HG03097 (cell line): ENCODE data around the gene SC5D.
A peak's percentile ranks its signal among the peaks of the same experiment; 100 is the strongest.

Experiments
- ATAC-seq: cut with Tn5 transposase; IDR thresholded peaks from one replicate; pipeline ENCODE4 v1.9.1; 2021; ENCODE audit not compliant: unreplicated experiment, low FRiP score

Gene SC5D

DNA sequence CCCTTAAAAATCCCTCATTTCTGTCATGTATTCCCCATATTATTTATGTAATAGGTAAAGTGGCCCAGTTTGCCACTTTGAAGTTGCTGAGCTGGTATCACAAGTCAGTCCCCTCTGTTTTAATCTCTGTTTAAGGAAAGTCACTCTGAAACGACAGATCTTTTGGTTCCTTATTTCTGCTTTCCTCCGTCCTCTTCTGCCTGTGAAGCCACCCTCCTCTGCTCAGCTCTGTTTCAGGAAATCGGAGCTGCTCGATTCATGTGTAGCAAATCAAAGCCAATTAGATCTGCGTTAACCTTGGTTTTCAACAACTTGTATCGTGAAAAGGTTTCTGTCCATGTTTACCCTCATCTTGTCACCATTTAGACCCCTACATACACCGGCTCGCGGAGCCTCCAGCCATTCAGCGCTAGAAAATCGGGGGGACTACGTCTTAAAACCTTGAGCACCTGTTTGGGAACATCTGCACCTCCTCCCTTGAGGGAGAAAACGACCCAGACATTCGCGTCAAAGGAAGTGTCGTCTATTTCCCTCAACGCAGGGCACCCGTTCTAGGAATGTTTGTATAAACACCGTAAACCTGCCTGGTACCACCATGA is 576 bp upstream of the SC5D start:
- ATAC-seq = peak; percentile 3

DNA sequence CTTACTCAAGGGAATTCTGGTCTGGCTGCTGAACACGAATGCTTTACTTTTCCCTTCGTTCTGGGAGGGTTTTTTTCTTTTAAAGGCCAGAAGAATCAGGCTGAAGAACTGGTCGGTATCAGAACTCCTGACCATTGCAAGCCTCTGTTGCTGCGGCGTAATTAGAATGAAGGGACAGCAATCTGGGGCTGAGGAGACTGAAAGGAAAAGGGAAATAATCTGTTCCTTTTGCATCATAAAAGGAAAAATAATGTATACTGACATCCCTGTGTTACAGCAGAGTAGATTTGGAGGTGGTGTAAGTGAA is 670 bp downstream of the SC5D start:
- no peak for ATAC-seq

DNA sequence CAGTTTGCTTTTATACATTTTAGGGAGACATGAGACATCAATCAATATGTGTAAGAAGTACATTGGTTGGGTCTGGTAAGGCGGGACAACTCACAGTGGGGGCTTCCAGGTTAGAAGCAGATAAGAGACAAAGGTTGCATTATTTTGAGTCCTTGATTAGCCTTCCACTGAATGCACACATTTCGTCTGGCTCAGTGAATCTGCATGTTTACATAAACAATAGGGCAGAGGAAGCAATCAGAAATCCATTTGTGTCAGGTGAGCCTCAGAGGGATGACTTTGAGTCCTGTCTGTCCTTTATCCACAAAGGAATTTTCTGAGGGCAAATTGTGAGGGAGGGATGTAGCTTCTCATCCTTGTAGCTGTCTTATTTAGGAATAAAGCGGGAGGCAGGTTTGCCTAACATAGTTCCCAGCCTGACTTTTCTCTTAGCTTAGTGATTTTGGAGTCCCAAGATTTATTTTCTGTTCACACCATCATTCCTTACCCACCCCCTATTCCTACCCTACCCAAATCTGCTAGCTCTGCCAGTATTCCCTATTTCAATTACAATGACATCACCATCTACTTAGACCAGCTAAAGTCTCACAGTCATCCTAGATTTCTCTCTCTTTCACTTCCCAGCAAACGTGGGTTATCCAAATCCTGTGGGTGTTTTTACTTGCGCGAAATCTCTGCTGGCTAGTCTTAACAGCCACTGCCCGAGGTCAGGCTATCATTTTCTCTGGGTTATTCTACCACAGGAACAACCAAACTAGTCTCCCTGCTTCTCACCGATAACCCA is 2.9 kb downstream of the SC5D start:
- no peak for ATAC-seq

DNA sequence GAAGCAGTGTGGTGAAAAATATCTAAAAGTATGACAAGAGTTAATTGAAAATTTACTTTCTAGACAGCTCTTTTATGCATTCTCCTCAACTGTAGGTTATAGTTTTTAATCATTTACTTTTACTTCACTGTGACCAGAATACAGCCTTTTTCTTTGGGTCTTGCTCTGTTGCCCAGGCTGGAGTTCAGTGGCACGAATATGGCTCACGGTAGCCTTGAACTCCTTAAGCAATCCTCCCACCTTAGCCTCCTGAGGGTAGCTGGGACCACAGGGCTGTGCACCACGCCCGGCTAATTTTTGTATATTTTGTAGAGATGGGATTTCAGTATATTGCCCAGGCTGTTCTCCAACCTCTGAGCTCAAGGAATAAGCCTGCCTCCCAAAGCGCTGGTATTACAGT is 5.3 kb downstream of the SC5D start:
- ATAC-seq = no peak

DNA sequence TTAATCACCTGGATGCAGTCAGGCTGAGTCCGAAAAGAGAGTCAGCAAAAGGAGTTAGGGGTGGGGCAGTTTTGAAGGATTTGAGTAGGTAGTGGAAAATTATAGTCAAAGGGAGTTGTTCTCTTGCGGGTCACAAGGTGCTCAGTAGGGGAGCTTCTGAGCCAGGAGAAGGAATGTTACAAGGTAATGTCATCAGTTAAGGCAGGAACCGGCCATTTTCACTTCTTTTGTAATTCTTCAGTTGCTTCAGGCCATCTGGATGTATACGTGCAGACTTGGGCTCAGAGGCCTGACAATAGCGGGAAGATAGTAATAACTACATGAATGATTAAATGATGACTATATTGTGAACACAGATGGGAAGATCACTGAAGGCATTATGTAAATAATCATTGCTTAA is 6.2 kb downstream of the SC5D start:
- ATAC-seq = no peak

DNA sequence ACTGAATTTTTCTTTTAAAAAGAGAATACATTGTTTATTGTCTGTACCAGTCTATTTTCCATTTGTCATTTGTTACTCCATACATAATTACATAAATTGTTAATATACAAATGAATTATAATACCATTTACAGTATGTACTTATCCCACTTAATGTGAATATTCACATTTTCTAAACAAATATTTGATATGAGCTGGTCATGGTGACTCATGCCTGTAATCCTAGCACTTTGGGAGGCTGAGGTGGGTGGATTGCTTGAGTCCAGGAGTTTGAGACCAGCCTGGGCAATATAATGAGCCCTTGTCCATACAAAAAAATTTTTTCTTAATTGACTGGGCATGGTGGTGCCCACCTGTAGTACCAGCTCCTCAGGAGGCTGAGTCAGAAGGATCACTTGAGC is 6.8 kb downstream of the SC5D start:
- no peak for ATAC-seq

DNA sequence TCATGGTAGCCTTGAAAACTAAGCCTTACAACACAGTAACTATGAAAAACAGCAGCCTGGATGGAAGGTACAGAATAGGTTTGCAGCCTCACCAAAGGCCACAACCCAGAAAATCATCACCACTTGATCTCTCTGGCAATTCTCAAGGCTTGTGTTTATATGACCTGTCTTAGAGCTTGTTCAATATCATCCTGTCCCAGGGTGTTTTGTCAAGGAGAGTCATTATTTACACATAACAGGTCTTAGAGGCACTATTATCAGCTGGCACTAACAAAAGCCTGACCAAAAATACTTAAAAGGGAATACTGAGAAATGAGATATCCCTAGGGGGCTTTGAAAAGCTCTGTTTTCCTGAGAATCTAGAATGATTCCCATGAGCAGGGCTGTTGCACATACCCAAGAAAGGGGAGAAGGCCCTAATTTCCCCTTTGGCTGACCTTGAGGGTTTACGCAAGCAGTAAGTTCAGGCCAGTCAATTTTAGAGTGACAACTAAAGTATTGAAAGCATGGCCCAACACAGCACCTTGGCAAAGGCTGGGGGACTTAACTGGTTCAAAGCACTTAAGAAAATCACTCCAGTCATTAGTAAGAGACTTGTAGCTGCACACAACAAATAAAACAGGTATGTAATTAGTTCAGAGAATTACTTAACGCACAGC is 7.9 kb downstream of the SC5D start:
- no peak for ATAC-seq

DNA sequence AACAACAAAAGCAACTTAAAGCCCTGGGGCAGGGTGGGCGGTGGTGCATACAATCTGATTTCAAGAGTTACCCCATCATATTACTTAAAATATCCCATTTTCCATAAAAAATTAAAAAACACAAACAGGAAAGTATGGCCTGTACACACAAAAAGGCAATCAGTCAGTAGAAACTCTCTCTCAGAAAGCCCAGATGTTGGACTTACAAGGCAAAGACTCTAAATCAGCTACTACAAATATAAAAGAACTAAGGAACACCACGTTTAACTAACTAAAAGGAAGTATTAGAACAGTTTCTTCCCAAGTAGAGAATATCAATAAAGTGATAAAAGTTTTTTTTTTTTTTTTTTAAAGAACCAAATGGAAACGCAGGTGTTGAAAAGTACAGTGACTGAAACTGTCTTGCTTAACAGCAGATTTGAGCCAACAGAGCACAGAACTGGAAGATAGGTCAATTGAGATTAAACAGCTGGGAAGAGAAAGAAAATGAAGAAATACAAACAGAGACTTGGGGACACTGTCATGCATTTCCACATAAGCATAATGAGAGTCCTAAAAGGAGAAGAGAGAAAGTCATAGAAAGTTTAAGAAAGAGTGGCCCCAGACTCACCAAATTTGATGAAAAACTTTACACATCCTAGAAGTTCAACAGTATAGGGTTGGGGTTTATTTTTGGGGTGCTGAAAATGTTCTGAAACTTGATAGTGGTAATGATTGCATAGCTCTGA is 8.6 kb downstream of the SC5D start:
- ATAC-seq = no peak

DNA sequence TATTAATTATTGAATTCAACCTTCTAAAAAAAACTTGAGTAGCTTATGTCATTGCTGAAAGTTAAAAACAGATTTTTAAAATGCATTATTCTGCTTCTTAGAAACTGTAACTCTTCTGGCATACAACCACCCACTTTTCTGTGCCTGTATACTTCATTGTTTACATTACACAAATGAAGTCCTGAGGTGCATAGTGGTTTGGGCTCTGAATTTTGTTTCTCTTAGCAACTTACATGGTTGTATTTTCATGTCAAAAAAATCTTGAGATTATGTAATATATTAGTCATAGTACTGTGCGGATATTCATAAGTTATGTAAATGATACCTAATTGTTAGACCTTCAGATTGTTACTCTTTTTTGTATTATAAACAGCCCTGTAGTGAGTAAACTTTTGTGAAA is 12.2 kb downstream of the SC5D start:
- ATAC-seq = no peak

DNA sequence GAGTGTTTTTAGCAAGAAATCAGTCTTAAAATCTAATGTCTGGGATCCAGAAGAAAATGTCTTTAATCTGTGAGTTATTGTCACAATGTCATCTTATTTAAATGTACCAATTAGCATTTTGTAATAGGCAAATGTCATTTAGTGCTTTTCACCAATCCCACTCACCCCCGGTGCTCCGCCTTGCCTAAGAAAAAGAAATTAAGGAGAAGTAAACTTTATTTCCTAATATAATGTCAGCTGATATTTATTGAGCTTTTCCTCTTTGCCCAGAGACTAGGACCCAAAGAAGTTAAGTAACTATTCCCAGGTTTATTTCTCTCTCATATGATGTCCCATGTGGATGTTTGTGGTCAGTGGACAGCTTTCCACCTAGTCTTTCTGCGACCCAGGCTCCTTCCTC is 16.2 kb downstream of the SC5D start:
- ATAC-seq = no peak

DNA sequence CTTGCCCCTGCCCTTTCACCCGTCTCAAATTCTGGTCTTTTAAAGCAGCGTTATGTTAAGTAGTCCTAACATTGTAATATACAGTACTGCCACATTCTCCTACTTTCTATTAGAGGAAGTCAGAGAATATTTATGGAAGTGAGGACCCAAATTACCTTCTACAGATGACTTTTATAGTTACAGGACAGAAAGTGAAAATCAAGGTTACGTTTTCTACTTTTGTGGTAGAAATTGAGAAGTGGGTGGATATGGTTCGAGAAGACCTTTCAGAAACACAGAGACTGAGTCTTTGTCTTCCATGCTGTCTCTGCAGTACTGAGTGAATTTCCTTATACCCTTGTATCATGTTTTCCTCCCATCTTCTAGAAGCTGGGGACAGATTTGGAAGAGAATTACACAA is 17.1 kb downstream of the SC5D start:
- ATAC-seq = peak; percentile 76

DNA sequence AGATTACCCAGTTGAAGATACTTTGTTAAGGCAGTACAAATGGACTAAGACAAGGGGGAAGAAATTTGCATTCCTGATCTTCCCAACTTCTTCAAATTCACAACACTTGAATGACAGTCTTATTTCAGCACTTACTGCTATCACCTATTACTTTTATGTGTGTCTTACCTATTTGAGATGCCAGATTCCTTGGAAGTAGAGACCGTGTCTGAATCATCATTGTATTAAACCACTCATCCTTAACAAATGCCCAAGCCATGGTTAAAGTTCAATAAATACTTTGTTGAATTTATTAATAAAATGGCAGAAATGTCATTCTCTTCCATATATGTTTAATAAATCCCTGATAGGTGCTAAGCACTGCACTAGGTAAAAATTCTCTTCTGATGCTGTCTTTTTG is 18.3 kb downstream of the SC5D start:
- no peak for ATAC-seq

DNA sequence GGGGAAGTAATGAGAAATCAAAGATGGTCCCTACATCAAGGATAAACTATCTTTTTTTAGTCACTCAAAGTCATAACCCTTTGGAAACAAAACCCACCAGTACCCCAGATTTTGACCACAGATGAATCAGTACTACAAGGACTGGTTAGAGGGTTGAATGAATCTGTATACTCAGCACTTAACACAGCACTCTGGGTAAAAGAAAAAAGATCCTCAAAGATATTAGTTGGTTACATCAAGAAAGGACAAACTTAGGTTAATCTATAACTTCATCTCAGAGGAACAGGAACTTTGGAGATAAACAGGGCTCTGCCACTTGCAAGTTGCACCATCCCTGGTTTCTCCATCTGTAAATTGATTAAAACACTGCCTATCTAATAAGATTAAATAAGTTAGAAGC is 18.8 kb downstream of the SC5D start:
- ATAC-seq = no peak

DNA sequence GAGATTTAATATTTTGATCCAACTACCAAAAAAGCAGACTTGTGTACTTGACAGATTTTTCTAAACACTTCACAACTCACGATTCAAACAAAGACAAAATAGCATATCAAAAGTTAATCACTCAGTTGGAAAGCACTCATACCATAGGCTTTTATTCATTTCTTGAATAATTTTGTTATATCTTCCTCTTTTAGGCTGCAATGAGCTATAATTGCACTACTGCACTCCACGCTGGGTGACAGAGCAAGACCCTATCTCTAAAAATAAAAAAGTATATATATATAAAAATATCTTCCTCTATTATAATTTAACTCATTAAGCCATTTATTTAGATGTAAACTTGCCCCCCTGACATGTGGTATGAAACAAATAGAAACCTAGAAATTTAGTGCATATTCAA is 19.9 kb downstream of the SC5D start:
- no peak for ATAC-seq

DNA sequence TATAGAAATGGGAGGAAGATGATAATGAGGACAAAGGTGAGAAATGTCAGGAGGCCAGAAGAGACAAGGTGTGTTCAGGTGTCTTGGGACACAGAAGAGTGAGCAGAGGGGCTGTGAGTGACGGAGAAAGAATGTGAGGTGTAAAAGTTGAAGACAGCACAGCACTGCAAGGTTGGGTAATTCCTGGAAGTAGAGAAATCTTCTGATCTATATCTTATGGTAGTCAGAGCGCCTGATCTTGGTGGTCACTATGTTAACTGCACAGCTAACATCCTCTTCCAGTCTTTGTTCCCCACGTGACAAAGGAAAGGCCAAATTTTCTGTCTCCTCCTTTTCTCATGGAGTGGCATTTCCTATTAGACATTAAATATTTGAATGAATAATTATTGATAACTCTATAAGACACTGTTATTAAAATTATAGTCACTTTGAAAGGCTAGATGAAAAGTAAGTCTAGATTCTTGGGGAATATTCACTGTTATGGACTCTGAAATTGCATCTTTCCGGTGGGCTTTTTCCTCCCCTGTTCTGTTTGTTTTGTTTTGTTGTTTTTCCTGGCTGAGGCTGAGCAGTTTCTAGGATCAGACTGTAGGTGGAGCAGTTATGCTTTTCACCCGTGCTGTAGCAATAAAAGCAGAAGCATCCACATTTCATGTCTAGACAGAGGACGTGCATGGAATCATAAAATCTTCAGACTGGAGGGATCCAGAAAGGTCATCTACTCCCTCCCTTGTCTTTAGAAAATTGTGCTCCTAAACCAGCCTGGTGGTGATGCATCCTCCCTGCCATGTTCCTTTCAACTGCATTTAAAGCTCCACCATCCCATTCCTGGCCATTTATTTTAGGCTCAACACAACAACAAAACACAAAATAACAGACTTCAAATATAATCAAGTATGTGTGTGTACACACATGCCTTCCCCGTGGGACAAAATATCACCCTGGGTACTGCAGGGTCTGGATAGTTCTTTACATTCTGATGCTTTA is 26.6 kb downstream of the SC5D start:
- ATAC-seq = no peak

DNA sequence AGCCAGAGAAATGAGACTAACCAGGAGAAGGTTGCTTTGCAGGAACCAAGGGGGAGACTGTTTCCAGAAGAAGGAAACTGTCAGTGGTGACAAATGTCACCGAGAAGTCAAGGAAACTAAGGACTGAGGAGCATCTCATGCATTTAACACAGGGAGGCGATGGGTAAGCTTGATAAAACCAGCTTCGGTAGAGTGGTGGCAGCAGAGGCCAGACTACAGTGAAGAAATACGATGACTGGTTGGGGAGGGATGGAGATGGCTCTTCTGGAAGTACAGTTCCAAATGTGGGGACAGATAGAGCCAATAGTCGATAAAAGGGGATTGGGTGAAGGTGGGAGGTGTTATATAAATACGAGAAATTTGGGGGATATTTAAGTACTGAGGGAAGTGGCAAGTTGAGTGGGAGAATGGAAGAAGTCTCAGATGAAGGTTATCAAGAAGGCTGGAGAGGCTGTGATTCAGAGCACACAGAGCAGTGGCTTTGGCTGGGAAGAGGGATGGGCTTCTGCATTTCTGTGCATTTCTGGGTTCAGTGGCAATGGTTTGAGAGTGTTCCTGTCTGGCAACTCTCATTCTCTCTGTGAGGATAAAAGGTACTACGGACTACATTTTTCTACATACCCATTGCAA is 29.2 kb downstream of the SC5D start:
- no peak for ATAC-seq

DNA sequence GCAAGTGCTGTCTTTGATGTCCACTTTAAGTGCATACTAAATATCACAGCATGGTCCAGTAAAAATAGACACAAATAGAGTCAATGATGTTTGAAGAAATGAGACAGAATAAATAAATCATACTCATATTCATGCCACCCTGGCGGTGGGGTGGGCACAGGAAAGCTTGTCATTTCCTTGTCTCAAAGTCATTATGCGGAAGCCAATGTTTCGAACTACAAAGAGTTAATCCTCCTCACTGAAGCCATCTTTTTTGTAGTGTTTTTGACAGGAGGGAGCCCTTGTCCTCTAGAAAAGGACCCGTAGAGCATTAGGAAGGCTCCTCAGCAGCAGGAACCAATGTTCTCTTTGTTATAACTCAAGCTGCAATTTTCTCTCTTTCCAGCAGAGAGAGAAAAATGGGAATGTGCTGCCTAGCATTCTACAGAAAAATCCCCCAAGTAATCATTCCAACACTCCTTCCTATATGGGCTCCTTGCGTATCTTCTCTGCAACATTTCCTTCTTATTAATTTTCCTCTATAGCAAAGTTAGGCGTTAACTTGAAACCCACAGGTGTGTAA is 30.6 kb downstream of the SC5D start:
- ATAC-seq = no peak

DNA sequence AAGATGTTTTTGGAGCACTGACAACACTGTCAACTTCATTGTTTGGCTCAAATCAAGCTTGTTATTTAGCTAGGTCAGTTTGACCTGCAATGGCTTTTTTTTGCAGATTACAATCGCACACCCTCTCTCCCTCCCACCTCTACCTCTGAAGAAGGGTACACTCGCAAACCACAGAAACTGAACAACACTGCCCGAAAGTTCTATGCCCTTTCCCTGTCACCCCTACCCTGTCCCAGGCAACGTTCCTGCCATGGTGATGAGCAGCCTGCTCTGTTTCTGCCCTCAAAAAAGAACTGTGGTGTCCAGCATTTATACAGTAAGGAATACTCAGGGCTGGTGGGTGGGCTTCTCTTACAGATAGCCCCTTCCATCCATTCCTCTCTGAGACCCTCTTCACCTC is 33.7 kb downstream of the SC5D start:
- no peak for ATAC-seq

DNA sequence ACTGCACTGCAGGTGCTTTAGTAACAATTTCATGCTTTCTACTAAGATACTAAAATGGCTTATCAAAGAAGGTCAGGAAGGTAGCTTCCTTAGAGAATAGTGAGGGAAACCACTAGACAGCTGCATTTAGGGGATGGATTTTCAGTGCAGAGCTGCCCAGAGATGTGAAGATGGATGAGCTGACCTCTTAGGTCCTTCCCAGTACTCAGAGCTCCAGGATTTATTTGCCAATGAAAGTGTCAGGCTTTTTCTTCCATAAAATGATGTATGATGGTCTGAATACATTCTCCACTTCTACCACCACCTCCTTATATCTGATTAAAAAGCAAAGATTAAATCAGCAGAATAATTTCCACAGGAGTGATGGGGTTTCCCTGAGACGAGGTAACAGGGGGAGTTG is 35.0 kb downstream of the SC5D start:
- ATAC-seq = no peak
